Left ventricle myocardium inferior (tissue), 1 donor: ENCODE results near the gene SCD5. TPM values are rescaled to one million over a fixed set of nuclear protein-coding genes. Genes with fewer than 3 reads are reported as not detected.
A peak's percentile ranks its signal among the peaks of the same experiment; 100 is the strongest.

Experiments used
- DNase-seq: peaks from one replicate; pipeline ENCODE4 v3.0.0-alpha.2; 2020
- H3K27ac ChIP-seq: fragments of 200-600 bp; replicated peaks from 2 replicates; pipeline ENCODE4 v1.8.0; 2021
- H3K27me3 ChIP-seq: fragments of 200-600 bp; 2 replicates; pipeline ENCODE4 v1.8.0; 2021; ENCODE audit warnings: low read depth
- H3K36me3 ChIP-seq: fragments of 200-600 bp; 2 replicates; pipeline ENCODE4 v1.8.0; 2021
- H3K4me1 ChIP-seq: fragments of 200-600 bp; 2 replicates; pipeline ENCODE4 v1.8.0; 2021
- H3K4me3 ChIP-seq: fragments of 200-600 bp; 2 replicates; pipeline ENCODE4 v1.8.0; 2021; ENCODE audit warnings: mild to moderate bottlenecking, moderate library complexity
- H3K9me3 ChIP-seq: fragments of 200-600 bp; replicated peaks from 2 replicates; pipeline ENCODE4 v1.8.0; 2021
- intact Hi-C: fragments of 100-400 bp; cut with micrococcal nuclease; formaldehyde crosslinking; loops from one replicate; pipeline ENCODE4 v1.11.0; 2022
- total RNA-seq: library from RNA; stranded (reverse); fragmentation: NEBNext Ultra II Directional; extraction: Animal tissue kit (Norgen Biotek cat#: 25700); gene quantifications from one replicate; pipeline ENCODE4 v1.2.1, GENCODE V29; 2021
- TF ChIP-seq, protein P1 (sequence below): fragments of 200-600 bp; IDR thresholded peaks from 2 replicates; pipeline ENCODE4 v1.8.0; 2021; ENCODE audit warnings: antibody characterized with exemption, mild to moderate bottlenecking, borderline replicate concordance
- donor health status: DM: no; HTN: yes; CAD: no; lungs with severe emphysema.

Gene SCD5
- total RNA-seq, 1 donor from 2014 or later, result 4.5 TPM

DNA sequence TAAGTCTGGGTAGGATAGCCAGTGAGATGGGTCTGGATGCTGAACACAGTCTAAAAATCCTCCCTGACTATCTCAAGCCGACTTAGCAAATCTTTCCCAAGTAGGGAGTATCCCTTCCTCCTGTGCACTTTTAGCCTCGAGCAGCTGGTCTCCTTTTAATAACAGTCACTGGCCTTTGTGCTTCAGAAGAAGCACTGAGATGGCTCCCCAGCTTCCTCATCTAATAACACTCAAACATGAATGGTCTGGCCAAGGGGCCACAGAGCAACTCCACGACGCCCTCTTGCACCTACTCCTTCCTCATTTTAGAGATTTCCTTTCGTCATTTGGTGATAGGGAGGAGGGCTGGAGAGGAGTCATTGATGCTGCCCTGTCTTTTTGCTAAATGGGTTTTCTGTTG, 158.1 kb downstream of the SCD5 start:
- TF ChIP-seq, protein P1, sequence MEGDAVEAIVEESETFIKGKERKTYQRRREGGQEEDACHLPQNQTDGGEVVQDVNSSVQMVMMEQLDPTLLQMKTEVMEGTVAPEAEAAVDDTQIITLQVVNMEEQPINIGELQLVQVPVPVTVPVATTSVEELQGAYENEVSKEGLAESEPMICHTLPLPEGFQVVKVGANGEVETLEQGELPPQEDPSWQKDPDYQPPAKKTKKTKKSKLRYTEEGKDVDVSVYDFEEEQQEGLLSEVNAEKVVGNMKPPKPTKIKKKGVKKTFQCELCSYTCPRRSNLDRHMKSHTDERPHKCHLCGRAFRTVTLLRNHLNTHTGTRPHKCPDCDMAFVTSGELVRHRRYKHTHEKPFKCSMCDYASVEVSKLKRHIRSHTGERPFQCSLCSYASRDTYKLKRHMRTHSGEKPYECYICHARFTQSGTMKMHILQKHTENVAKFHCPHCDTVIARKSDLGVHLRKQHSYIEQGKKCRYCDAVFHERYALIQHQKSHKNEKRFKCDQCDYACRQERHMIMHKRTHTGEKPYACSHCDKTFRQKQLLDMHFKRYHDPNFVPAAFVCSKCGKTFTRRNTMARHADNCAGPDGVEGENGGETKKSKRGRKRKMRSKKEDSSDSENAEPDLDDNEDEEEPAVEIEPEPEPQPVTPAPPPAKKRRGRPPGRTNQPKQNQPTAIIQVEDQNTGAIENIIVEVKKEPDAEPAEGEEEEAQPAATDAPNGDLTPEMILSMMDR, result no peak
- no peaks in the 10 kb centered on the region for H3K27me3 ChIP-seq
- H3K4me3 ChIP-seq, result no peak overlapping the region
- DNase-seq, result no peak
- H3K4me1 ChIP-seq, result peaks cover 5% of the 10 kb centered on the region
- intact Hi-C loops, result no loop called here
- no peak overlapping the region for H3K27ac ChIP-seq
- H3K36me3 ChIP-seq, result peaks cover 5% of the 10 kb centered on the region
- no peaks in the 10 kb centered on the region for H3K9me3 ChIP-seq

DNA sequence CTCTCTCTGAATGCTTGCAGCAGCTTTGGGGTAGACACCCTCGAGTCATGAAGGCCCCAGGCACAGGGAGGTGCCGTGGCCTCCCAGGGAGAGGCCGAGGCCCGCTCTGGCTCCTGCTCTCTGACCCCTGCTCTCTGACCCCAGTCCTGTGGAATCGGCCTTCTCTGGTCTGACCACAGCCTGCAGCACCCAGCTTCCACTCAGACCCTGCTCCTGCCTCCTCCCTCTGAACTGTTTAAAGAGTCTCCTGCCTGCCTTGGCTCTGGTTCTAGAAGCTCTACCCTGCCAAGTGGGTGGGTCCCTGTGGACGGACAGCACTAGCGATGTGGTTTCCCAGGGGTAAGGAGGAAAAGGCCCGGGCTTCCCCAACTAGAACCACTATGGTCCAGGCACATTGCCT, 158.6 kb downstream of the SCD5 start:
- DNase-seq, result peak; percentile 29
- peaks cover 6% of the 10 kb centered on the region for H3K36me3 ChIP-seq
- peaks cover 5% of the 10 kb centered on the region for H3K4me1 ChIP-seq
- TF ChIP-seq, protein P1, result no peak
- no peaks in the 10 kb centered on the region for H3K9me3 ChIP-seq
- no peak overlapping the region for H3K4me3 ChIP-seq
- no peaks in the 10 kb centered on the region for H3K27me3 ChIP-seq
- H3K27ac ChIP-seq, result no peak overlapping the region
- intact Hi-C loops, result no loop called here

DNA sequence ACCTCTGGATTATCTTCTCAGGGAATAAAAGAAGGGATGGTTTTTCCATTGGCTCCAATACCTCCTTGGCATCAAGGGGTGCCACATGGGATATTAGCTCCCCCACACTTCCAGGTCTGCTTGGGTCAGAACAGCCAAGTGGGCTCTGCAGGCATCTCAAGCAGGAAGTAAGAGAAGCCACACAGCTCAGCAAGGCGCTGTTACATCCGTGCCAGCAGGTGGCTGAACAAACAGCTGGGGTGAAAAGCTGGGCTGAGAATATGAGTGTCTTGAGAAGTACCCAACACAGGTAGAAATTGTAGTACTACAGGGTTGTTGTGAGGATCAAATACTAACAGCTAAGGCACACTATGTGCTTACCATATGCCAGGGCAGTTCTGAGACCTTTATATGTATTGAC, 160.1 kb downstream of the SCD5 start:
- Histone ChIP-seq H3K36me3 (peaks cover 6% of the 10 kb centered on the region), H3K9me3 (no peaks in the 10 kb centered on the region), H3K27ac (no peak overlapping the region), H3K4me3 (no peak overlapping the region), H3K4me1 (peaks cover 5% of the 10 kb centered on the region), H3K27me3 (no peaks in the 10 kb centered on the region)
- intact Hi-C loops, result no loop called here
- no peak for DNase-seq
- TF ChIP-seq, protein P1, result no peak

DNA sequence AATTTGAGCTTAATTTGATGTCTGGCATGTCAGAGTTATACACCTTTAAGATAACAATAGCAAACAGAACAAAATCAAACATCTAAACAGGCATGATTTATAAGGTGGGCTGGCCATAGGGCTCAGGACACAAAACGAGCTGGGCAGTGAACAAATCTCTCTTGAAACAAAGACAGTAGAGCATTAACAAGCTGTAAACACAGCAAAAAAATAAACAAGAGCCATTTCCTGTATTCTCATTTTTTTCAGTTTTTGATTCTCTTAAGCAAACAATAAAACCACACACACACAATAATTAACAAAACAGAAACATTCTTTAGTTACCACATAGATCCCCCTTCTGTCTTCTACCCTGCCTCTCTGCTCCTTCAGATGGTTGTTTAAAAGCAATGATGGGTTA, 168.5 kb downstream of the SCD5 start:
- Histone ChIP-seq H3K27me3 (no peaks in the 10 kb centered on the region), H3K4me3 (no peak overlapping the region), H3K36me3 (no peaks in the 10 kb centered on the region), H3K9me3 (peaks cover 8% of the 10 kb centered on the region), H3K4me1 (peaks cover 43% of the 10 kb centered on the region), H3K27ac (no peak overlapping the region)
- intact Hi-C loops, result no loop called here
- DNase-seq, result no peak
- TF ChIP-seq, protein P1, result no peak

DNA sequence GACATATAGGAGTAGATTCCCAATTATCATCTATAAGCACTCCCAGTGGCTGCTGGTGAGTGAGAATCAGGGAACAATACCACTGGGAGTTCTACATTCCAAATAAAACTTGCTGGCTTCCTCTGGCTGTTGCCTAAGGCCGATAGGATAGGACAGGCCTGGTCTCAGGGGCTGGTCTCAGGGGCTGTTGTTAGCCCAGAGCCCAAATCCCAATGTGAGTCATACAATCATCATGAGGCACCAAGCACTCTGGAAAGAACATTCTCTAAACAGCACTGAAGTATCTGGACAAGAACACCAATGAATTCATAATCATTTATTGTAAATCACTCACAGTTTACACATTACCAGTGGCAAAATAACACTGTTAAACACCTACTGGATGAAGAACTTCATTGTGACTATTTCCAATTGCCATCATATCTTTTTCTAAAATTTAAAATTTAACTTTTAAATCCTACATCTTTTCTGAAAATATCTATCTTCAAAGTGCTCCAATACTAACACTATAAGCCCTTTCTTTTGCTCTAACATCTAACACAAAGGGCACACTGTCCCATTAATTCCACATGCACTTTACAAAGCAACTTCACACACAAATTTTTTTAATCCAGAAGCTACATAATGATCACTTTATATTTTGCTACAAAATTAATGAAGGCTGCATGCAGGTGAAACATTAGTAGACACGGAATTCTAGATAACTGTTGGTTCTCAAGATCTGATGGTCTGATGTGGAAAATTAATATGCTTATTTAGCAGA, 169.2 kb downstream of the SCD5 start:
- TF ChIP-seq, protein P1, result no peak
- intact Hi-C loops, result no loop called here
- peaks cover 8% of the 10 kb centered on the region for H3K9me3 ChIP-seq
- DNase-seq, result no peak
- H3K27ac ChIP-seq, result peak overlapping the region; percentile 13
- H3K36me3 ChIP-seq, result no peaks in the 10 kb centered on the region
- H3K4me1 ChIP-seq, result peaks cover 47% of the 10 kb centered on the region
- no peaks in the 10 kb centered on the region for H3K27me3 ChIP-seq
- H3K4me3 ChIP-seq, result no peak overlapping the region
